ENCODE data around the gene LDB2.

Gene LDB2

GRCh38 chr4:16852644-16853043, 45.8 kb downstream of the LDB2 start:
- no peak for TF ChIP-seq EZH2phosphoT487 (IDR thresholded peaks at IDR 0.05; ENCODE audit: low read length)
- TF ChIP-seq EZH2 (optimal IDR thresholded peaks at IDR 0.05; ENCODE audit: low read depth, low read length) = no peak
- TF ChIP-seq, protein P1, sequence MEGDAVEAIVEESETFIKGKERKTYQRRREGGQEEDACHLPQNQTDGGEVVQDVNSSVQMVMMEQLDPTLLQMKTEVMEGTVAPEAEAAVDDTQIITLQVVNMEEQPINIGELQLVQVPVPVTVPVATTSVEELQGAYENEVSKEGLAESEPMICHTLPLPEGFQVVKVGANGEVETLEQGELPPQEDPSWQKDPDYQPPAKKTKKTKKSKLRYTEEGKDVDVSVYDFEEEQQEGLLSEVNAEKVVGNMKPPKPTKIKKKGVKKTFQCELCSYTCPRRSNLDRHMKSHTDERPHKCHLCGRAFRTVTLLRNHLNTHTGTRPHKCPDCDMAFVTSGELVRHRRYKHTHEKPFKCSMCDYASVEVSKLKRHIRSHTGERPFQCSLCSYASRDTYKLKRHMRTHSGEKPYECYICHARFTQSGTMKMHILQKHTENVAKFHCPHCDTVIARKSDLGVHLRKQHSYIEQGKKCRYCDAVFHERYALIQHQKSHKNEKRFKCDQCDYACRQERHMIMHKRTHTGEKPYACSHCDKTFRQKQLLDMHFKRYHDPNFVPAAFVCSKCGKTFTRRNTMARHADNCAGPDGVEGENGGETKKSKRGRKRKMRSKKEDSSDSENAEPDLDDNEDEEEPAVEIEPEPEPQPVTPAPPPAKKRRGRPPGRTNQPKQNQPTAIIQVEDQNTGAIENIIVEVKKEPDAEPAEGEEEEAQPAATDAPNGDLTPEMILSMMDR (IDR thresholded peaks at IDR 0.05; ENCODE audit: low read length) = no peak
- H3K27me3 ChIP-seq (replicated peaks; ENCODE audit: insufficient read depth, low read length) = no peaks in the 10 kb centered on the region
- no peak for DNase-seq
- H3K9me2 ChIP-seq (replicated peaks; ENCODE audit: insufficient read depth, low read length) = no peaks in the 10 kb centered on the region
- no peak overlapping the region for H3K4me2 ChIP-seq (ENCODE audit: low read depth, low read length)
- no peaks in the 10 kb centered on the region for H3K79me2 ChIP-seq (ENCODE audit: low read length)
- H3K27ac ChIP-seq (ENCODE audit: low read length) = no peak overlapping the region
- H3K4me1 ChIP-seq (ENCODE audit: low read length) = no peaks in the 10 kb centered on the region
- H3K4me3 ChIP-seq (ENCODE audit: low read length) = no peak overlapping the region
- H3F3A ChIP-seq (ENCODE audit: insufficient read depth, low read length) = no peaks in the 10 kb centered on the region
- H4K20me1 ChIP-seq (ENCODE audit: insufficient read depth, low read length) = no peaks in the 10 kb centered on the region
- H3K36me3 ChIP-seq (replicated peaks; ENCODE audit: insufficient read depth, low read length) = no peaks in the 10 kb centered on the region
- H3K9me3 ChIP-seq (replicated peaks; ENCODE audit: insufficient read depth, low read length) = no peaks in the 10 kb centered on the region
- no peak overlapping the region for H2AFZ ChIP-seq (ENCODE audit: low read length)
- H3K9ac ChIP-seq (ENCODE audit: low read length) = no peak overlapping the region

DNA sequence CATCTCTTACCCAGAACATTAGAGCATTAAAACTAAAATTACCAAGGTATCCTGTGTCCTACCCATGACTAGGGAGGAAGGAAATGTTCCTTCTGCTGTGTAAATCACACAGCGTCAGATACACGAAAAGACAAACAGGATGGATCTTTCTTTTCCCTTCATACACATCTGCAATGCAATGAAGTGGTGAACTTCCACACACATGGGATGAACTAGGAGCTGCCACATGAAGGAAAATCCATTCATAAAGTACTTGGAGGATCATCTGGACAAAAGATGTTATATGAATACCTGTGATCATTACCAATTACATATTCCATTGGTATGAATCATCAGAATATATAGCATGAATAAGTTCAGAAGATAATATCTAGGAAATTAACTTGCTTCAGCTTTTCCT, 46.2 kb downstream of the LDB2 start:
- Histone ChIP-seq H3K4me3 (ENCODE audit: low read length) (no peak overlapping the region), H2AFZ (ENCODE audit: low read length) (no peak overlapping the region), H3K4me1 (ENCODE audit: low read length) (no peaks in the 10 kb centered on the region), H3K79me2 (ENCODE audit: low read length) (no peaks in the 10 kb centered on the region), H3K4me2 (ENCODE audit: low read depth, low read length) (no peak overlapping the region), H3K9me2 (replicated peaks; ENCODE audit: insufficient read depth, low read length) (no peaks in the 10 kb centered on the region), H3K36me3 (replicated peaks; ENCODE audit: insufficient read depth, low read length) (no peaks in the 10 kb centered on the region), H3K9ac (ENCODE audit: low read length) (no peak overlapping the region), H3K27me3 (replicated peaks; ENCODE audit: insufficient read depth, low read length) (no peaks in the 10 kb centered on the region), H3K27ac (ENCODE audit: low read length) (no peak overlapping the region), H4K20me1 (ENCODE audit: insufficient read depth, low read length) (no peaks in the 10 kb centered on the region), H3F3A (ENCODE audit: insufficient read depth, low read length) (no peaks in the 10 kb centered on the region), H3K9me3 (replicated peaks; ENCODE audit: insufficient read depth, low read length) (no peaks in the 10 kb centered on the region)
- no peak for TF ChIP-seq EZH2phosphoT487 (IDR thresholded peaks at IDR 0.05; ENCODE audit: low read length)
- DNase-seq = no peak

GRCh38 chr4:16846540-16847117, 51.8 kb downstream of the LDB2 start:
- H3K4me3 ChIP-seq (ENCODE audit: low read length) = no peak overlapping the region
- no peak overlapping the region for H3K9ac ChIP-seq (ENCODE audit: low read length)
- no peak overlapping the region for H3K27ac ChIP-seq (ENCODE audit: low read length)
- H2AFZ ChIP-seq (ENCODE audit: low read length) = no peak overlapping the region
- no peak for TF ChIP-seq EZH2 (optimal IDR thresholded peaks at IDR 0.05; ENCODE audit: low read depth, low read length)
- no peak for TF ChIP-seq EZH2phosphoT487 (IDR thresholded peaks at IDR 0.05; ENCODE audit: low read length)
- TF ChIP-seq, protein P1 (IDR thresholded peaks at IDR 0.05; ENCODE audit: low read length) = no peak
- H3K9me2 ChIP-seq (replicated peaks; ENCODE audit: insufficient read depth, low read length) = no peaks in the 10 kb centered on the region; the same call in 1 of the 2 replicates
- H3F3A ChIP-seq (ENCODE audit: insufficient read depth, low read length) = no peaks in the 10 kb centered on the region
- H3K4me1 ChIP-seq (ENCODE audit: low read length) = no peaks in the 10 kb centered on the region
- H4K20me1 ChIP-seq (ENCODE audit: insufficient read depth, low read length) = no peaks in the 10 kb centered on the region
- no peaks in the 10 kb centered on the region for H3K27me3 ChIP-seq (replicated peaks; ENCODE audit: insufficient read depth, low read length)
- DNase-seq = no peak
- H3K79me2 ChIP-seq (ENCODE audit: low read length) = no peaks in the 10 kb centered on the region
- H3K36me3 ChIP-seq (replicated peaks; ENCODE audit: insufficient read depth, low read length) = no peaks in the 10 kb centered on the region
- no peak overlapping the region for H3K4me2 ChIP-seq (ENCODE audit: low read depth, low read length)
- H3K9me3 ChIP-seq (replicated peaks; ENCODE audit: insufficient read depth, low read length) = no peaks in the 10 kb centered on the region

DNA sequence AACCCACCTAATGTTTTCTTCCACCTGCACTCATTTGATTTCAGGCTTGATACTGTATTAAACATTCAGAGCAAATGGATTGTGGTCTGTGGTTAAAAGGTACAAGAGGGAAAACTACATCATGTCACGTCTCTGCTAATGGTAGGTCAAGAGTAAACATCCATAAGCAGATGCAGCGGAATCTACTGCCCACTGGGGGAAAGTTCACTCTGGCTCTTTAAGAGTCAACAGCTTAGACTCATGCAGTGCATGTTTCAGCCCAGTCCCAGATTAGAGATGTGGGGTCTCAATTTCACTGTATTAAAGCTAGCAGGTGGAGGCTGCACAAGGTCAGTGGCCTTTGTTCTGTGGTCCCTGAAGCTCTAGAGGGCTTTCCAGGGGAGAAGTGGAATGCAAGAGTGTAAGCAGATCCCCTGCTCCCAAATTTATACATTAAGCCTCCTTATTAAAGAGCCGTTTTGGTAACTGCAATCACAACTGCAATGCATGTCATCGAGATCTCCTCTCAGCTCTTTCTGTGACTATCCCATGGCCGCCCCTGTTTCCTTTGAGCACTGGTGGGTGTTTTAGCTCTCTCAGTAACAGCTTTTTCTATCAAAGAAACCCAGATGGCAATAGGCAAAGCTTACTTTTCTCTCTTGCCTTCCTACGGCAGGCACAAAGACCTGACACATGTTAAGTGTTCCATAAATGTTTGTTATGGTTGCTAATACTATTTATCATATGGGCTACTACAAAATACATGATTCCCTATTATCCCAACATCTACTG, 53.4 kb downstream of the LDB2 start:
- no peak overlapping the region for H3K27ac ChIP-seq (ENCODE audit: low read length)

More for the DNA sequence above, 53.4 kb downstream of the LDB2 start:
- Histone ChIP-seq H2AFZ (ENCODE audit: low read length) (no peak overlapping the region), H3K79me2 (ENCODE audit: low read length) (no peaks in the 10 kb centered on the region), H3K4me3 (ENCODE audit: low read length) (no peak overlapping the region), H3K4me1 (ENCODE audit: low read length) (no peaks in the 10 kb centered on the region), H3K9me3 (replicated peaks; ENCODE audit: insufficient read depth, low read length) (no peaks in the 10 kb centered on the region), H3K4me2 (ENCODE audit: low read depth, low read length) (no peak overlapping the region), H3F3A (ENCODE audit: insufficient read depth, low read length) (no peaks in the 10 kb centered on the region), H4K20me1 (ENCODE audit: insufficient read depth, low read length) (no peaks in the 10 kb centered on the region), H3K9me2 (replicated peaks; ENCODE audit: insufficient read depth, low read length) (no peaks in the 10 kb centered on the region; the same call in 1 of the 2 replicates), H3K9ac (ENCODE audit: low read length) (no peak overlapping the region), H3K36me3 (replicated peaks; ENCODE audit: insufficient read depth, low read length) (no peaks in the 10 kb centered on the region), H3K27me3 (replicated peaks; ENCODE audit: insufficient read depth, low read length) (no peaks in the 10 kb centered on the region)
- DNase-seq = no peak
- TF ChIP-seq EZH2 (optimal IDR thresholded peaks at IDR 0.05; ENCODE audit: low read depth, low read length) = no peak
- TF ChIP-seq EZH2phosphoT487 (IDR thresholded peaks at IDR 0.05; ENCODE audit: low read length) = no peak
- TF ChIP-seq, protein P1 (IDR thresholded peaks at IDR 0.05; ENCODE audit: low read length) = no peak

Data from MM.1S (cell line).